T47D (cell line): ENCODE measurements around the gene CLBA1.
"Not testable (repeated sequence)": the region's sequence is repeated elsewhere in the genome, so short reads cannot be mapped to it uniquely, and the experiment has no call there.

Experiments used
- DNase-seq, 2 experiments: peaks; one replicate each; pipeline versions ENCODE4 v3.0.0 to v3.0.0-alpha.2; 2011 to 2012; ENCODE audit warnings: low read depth in 1 of 2, low spot score in 1 of 2
- JUND ChIP-seq: IDR thresholded peaks from 2 replicates; pipeline ENCODE4 v1.6.1; 2012; ENCODE audit warnings: low read depth
- in situ Hi-C: cut with HindIII; loops from 2 replicates; pipeline ENCODE4 v1.10.0; 2016; ENCODE audit warnings: low sequenced_read_pairs, low pct_unique_long_range_greater_than_20kb

The CLBA1 gene

DNA sequence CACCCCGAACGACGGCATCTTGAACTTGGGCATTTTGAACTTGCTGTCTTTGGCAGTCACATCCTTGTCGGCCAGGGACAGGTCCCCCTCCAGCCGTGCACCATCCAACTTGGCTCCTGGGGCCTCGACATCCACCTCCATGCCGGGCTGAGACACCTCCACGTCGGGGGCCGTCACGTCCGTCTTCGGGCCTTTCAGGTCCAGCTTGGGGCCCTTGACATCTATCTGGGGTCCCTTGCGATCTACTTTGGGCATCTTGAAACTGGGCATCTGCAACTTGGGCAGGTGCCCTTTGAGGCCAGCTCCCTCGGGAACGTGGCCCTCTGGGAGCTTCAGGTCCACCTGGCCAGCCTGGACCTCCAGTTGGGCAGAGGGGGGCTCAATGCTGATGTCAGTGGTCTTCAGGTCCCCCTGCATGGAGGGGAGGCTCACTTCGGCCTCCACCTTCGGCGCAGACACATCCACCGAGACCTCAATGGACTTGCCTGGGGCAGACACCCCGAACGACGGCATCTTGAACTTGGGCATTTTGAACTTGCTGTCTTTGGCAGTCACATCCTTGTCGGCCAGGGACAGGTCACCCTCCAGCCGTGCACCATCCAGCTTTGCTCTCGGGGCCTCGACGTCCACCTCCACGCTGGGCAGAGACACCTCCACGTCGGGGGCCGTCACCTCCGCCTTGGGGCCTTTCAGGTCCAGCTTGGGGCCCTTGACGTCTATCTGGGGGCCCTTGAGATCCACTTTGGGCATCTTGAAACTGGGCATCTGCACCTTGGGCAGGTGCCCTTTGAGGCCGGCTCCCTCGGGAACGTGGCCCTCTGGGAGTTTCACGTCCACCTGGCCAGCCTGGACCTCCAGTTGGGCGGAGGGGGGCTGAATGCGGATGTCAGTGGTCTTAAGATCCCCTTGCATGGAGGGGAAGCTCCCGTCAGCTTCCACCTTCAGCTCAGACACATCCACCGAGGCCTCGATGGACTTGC lies 39.3 kb upstream of the CLBA1 start:
- DNase-seq, in situ Hi-C loops: not testable (repeated sequence)

DNA sequence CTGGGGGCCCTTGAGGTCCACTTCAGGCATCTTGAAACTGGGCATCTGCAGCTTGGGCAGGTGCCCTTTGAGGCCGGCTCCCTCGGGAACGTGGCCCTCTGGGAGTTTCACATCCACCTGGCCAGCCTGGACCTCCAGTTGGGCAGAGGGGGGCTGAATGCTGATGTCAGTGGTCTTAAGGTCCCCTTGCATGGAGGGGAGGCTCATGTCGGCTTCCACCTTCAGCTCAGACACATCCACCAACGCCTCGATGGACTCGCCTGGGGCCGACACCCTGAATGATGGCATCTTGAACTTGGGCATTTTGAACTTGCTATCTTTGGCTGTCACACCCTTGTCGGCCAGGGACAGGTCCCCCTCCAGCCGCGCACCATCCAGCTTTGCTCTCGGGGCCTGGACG lies 38.4 kb upstream of the CLBA1 start:
- in situ Hi-C loops: not testable (repeated sequence)

DNA sequence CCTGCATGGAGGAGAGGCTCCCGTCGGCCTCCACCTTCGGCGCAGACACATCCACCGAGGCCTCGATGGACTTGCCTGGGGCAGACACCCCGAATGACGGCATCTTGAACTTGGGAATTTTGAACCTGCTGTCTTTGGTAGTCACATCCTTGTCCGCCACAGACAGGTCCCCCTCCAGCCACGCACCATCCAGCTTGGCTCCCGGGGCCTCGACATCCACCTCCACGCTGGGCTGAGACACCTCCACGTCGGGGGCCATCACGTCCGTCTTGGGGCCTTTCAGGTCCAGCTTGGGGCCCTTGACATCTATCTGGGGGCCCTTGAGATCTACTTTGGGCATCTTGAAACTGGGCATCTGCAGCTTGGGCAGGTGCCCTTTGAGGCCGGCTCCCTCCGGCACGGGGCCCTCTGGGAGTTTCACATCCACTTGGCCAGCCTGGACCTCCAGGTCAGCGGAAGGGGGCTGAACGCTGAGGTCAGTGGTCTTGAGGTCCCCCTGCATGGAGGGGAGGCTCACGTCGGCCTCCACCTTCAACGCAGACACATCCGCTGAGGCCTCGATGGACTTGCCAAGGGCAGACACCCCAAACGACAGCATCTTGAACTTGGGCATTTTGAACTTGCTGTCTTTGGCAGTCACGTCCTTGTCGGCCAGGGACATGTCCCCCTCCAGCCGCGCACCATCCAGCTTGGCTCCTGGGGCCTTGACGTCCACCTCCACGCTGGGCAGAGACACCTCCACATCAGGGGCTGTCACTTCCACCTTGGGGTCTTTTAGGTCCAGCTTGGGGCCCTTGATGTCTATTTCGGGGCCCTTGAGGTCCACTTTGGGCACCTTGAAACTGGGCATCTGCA lies 37.5 kb upstream of the CLBA1 start:
- in situ Hi-C loops, DNase-seq: not testable (repeated sequence)

More for the DNA sequence above, 38.4 kb upstream of the CLBA1 start:
- not testable (repeated sequence) for DNase-seq

DNA sequence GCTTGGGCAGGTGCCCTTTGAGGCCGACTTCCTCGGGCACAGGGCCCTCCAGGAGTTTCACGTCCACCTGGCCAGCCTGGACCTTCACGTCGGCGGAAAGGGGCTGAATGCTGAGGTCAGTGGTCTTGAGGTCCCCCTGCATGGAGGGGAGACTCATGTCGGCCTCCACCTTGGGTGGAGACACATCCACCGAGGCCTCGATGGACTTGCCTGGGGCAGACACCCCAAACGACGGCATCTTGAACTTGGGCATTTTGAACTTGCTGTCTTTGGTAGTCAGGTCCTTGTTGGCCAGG lies 36.9 kb upstream of the CLBA1 start:
- in situ Hi-C loops: no loop called here
- DNase-seq: no peak
- no peak for TF ChIP-seq JUND

DNA sequence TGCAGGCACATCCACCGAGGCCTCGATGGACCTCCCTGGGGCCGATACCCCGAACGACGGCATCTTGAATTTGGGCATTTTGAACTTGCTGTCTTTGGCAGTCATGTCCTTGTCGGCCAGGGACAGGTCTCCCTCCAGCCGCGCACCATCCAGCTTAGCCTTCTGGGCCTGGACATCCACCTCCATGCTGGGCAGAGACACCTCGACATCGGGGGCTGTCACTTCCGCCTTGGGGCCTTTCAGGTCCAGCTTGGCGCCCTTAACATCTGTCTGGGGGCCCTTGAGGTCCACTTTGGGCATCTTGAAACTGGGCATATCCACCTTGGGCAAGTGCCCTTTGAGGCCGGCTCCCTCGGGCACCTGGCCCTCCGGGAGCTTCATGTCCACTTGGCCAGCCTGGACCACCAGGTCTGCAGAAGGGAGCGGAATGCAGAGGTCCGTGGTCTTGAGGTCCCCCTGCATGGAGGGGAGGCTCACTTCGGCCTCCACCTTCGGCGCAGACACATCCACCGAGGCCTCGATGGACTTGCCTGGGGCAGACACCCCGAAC lies 36.1 kb upstream of the CLBA1 start:
- in situ Hi-C loops, DNase-seq: not testable (repeated sequence)

DNA sequence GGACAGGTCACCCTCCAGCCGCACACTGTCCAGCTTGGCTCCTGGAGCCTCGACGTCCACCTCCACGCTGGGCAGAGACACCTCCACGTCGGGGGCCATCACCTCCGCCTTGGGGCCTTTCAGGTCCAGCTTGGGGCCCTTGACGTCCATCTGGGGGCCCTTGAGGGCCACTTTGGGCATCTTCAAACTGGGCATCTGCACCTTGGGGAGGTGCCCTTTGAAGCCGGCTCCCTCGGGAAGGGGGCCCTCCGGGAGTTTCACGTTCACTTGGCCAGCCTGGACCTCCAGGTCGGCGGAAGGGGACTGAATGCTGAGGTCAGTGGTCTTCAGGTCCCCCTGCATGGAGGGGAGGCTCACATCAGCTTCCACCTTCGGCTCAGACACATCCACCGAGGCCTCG lies 35.6 kb upstream of the CLBA1 start:
- in situ Hi-C loops: no loop called here
- DNase-seq: no peak
- no peak for TF ChIP-seq JUND

DNA sequence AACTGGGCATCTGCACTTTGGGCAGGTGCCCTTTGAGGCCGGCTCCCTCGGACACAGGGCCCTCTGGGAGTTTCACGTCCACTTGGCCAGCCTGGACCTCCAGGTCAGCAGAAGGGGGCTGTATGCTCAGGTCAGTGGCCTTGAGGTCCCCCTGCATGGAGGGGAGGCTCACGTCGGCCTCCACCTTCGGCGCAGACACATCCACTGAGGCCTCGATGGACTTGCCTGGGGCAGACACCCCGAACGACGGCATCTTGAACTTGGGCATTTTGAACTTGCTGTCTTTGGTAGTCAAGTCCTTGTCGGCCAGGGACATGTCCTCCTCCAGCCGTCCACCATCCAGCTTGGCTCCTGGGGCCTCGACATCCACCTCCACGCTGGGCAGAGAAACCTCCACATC lies 34.9 kb upstream of the CLBA1 start:
- DNase-seq, in situ Hi-C loops: not testable (repeated sequence)

DNA sequence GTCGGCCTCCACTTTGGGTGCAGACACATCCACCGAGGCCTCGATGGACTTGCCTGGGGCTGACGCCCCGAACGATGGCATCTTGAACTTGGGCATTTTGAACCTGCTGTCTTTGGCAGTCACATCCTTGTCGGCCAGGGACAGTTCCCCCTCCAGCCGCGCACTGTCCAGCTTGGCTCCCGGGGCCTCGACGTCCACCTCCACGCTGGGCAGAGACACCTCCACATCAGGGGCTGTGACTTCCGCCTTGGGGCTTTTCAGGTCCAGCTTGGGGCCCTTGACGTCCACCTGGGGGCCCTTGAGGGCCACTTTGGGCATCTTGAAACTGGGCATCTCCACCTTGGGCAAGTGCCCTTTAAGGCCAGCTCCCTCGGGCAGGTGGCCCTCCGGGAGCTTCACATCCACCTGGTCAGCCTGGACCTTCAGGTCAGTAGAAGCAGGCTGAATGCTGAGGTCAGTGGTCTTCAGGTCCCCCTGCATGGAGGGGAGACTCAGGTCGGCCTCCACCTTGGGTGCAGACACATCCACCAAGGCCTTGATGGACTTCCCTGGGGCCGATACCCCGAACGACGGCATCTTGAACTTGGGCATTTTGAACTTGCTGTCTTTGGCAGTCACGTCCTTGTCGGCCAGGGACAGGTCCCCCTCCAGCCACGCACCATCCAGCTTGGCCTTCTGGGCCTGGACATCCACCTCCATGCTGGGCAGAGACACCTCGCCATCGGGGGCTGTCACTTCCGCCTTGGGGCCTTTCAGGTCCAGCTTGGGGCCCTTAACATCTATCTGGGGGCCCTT lies 33.5 kb upstream of the CLBA1 start:
- DNase-seq, in situ Hi-C loops: not testable (repeated sequence)

DNA sequence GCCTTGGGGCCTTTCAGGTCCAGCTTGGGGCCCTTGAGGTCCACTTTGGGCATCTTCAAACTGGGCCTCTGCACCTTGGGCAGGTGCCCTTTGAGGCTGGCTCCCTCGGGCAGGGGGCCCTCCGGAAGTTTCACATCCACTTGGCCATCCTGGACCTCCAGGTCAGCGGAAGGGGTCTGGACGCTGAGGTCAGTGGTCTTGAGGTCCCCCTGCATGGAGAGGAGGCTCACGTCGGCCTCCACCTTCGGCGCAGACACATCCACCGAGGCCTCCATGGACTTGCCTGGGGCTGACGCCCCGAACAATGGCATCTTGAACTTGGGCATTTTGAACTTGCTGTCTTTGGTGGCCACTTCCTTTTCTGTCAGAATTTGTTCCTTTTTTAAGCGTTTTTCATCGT lies 32.5 kb upstream of the CLBA1 start:
- TF ChIP-seq JUND: no peak
- in situ Hi-C loops: no loop called here
- DNase-seq: no peak

DNA sequence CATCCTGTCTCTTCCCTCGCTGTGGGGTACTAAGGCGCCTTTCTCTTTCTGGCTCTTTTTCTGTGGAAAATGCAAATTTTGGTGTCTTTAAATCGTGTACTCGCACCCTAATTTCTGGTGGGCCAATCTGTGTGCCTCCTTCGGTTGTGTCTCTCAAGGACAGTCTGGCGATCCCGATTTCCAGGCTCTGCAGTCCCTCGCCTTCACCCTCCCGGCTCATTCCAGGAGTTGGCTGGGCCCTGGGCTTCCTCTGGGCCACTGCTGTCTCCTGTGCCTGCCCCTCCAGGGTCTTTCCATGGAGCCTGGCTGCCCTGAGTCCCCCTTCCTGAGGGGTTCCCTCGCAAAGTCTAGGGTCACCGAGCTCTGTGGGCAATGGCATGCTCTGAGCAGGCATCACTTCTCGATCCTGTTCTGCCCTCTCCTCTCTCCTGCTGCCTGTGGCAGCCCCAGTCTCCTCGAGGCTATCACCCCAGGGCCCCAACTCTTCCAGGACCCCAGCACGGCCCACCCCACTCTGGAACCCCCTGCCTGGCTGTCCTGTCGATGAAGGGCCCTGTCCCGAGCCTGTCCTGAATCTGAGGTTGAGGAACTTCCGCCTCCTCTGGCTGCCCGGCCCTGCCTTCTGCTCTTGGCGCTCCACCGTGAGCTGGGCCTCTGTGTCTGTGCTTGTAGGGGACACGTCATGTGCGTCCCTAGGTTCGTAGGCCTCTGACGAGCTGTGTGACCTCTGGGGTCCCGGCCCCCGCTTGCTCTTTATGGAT lies 31.5 kb upstream of the CLBA1 start:
- DNase-seq: no peak
- TF ChIP-seq JUND: no peak
- in situ Hi-C loops: no loop called here

DNA sequence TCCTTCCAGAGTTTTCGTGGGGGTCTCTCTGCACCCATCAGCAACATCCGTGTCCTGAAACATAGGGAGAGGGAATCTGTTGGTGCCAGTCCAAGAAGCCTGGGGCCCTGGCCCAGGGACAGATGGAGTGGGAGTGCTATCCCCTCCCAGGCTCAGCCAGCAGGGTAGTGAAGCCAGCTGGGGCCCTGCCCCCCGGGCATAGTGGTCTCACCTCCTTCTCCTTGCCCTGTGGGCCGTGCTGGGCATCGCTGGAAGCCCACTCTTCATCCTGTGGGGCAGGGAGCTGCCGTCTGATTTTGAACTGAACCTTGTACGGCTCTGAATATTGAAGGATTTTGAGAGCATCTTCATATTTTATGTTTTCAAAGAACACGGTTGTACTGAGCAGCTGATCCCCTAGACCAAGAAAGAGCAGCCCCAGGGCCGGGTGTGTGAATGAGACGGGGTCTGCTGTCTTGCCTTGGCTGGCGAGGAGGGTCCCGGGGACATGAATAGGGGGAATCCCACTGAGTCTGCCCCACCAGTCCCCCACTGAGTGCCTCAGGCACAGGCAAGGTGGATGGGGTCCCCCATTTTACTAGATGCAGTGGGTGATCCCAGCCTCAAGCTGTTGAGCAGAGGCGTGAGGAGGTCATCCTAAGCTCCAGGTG lies 30.7 kb upstream of the CLBA1 start:
- in situ Hi-C loops: no loop called here
- no peak for DNase-seq
- TF ChIP-seq JUND: no peak
